ENCODE data around the gene PI4K2A.

DNA sequence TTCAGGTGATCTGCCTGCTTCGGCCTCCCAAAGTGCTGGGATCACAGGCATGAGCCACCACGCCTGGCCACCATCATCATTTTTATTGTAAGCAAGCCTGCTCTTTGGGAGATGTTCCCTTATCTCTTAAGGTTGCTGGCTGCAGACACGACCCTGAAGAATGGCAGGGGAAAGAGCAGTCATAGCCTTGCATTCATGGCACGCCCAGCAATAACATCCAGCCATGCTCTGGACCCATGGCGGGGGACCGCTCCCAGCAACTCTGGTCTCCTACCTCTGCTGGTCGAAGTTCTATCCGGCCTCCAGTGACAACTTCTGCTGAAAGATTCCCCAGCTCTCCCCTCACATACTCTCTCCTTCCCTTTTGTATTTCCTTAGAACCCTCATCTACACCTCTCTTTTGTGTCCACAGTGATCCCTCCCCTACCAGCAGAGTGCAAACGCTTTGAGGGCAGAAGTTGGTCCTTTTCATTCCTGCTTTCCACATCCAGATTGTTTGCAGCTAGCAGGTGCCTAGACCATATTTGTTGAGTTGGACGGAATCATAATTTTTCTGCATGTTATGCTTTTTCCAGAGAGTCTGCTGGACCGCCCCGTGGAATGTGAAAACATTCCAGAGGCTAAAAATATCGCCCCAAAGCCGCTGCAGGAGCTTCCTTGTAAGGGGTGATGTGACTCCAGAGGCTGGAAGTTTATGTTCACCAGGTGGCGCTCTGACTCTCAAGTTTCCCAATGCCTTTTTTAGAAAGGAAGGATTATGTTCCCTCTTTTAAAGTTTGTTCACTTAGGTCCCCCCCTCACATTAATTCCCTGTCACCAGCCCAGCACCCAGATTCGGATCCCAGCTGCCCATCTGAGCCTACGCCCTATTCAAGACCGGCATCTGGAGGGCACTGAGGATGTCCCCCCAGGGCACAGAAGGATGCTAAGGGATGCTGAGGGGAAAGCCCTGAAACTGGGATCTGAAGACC, 68.8 kb downstream of the PI4K2A start:
- TF ChIP-seq, protein P1, sequence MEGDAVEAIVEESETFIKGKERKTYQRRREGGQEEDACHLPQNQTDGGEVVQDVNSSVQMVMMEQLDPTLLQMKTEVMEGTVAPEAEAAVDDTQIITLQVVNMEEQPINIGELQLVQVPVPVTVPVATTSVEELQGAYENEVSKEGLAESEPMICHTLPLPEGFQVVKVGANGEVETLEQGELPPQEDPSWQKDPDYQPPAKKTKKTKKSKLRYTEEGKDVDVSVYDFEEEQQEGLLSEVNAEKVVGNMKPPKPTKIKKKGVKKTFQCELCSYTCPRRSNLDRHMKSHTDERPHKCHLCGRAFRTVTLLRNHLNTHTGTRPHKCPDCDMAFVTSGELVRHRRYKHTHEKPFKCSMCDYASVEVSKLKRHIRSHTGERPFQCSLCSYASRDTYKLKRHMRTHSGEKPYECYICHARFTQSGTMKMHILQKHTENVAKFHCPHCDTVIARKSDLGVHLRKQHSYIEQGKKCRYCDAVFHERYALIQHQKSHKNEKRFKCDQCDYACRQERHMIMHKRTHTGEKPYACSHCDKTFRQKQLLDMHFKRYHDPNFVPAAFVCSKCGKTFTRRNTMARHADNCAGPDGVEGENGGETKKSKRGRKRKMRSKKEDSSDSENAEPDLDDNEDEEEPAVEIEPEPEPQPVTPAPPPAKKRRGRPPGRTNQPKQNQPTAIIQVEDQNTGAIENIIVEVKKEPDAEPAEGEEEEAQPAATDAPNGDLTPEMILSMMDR (IDR thresholded peaks at IDR 0.05): peak; percentile 67 to 73 (median 73)
- TF ChIP-seq POLR2A (IDR thresholded peaks at IDR 0.05) (no peak), POLR2AphosphoS5 (IDR thresholded peaks at IDR 0.05; ENCODE audit: insufficient read depth in 1 of 2, low read depth in 1 of 2) (peak in 1 of 2 donors; percentile 50)
